NCI-H2227 treated with DMSO at 0.1 percent for 48 hours (cell line): ENCODE data around the gene TAF11L2.
"Not testable (repeated sequence)": the region's sequence is repeated elsewhere in the genome, so short reads cannot be mapped to it uniquely, and the experiment has no call there.

Experiments used
- DNase-seq: peaks from one replicate; lab custom pipeline; 2025; lab: John Stamatoyannopoulos, UW

Gene TAF11L2

GRCh38 chr5:17497931-17498330 lies at the start of gene TAF11L2:
TSS of gene TAF11L2 (plus strand) at chr5:17498231.
- not testable (repeated sequence) for DNase-seq

GRCh38 chr5:17448877-17449276 lies 49.2 kb upstream of the TAF11L2 start:
- no peak for DNase-seq

- no peak for DNase-seq
These were observed 45.1 kb upstream of the TAF11L2 start for GRCh38 chr5:17452936-17453335.

- DNase-seq = no peak
These were observed 42.1 kb upstream of the TAF11L2 start for GRCh38 chr5:17455942-17456341.

GRCh38 chr5:17461793-17462192 lies 36.2 kb upstream of the TAF11L2 start:
- no peak for DNase-seq

GRCh38 chr5:17463653-17464052 lies 34.4 kb upstream of the TAF11L2 start:
- DNase-seq = no peak

- DNase-seq = no peak
These were observed 28.0 kb upstream of the TAF11L2 start for GRCh38 chr5:17470064-17470463.

GRCh38 chr5:17475064-17475463 lies 23.0 kb upstream of the TAF11L2 start:
- not testable (repeated sequence) for DNase-seq

GRCh38 chr5:17477043-17477442 lies 21.0 kb upstream of the TAF11L2 start:
- no peak for DNase-seq

GRCh38 chr5:17477573-17478265 lies 20.3 kb upstream of the TAF11L2 start:
- DNase-seq = no peak

- DNase-seq = no peak
These were observed 16.7 kb upstream of the TAF11L2 start for GRCh38 chr5:17481378-17481777.

GRCh38 chr5:17482790-17483189 lies 15.2 kb upstream of the TAF11L2 start:
- DNase-seq = no peak

GRCh38 chr5:17486464-17487173 lies 11.4 kb upstream of the TAF11L2 start:
- DNase-seq = not testable (repeated sequence)

- no peak for DNase-seq
These were observed 10.9 kb upstream of the TAF11L2 start for GRCh38 chr5:17487174-17487512.

GRCh38 chr5:17491257-17491656 lies 6.8 kb upstream of the TAF11L2 start:
- DNase-seq = not testable (repeated sequence)

- DNase-seq = no peak
These were observed 5.3 kb upstream of the TAF11L2 start for GRCh38 chr5:17492770-17493169.

GRCh38 chr5:17497446-17497845 lies 585 bp upstream of the TAF11L2 start:
- DNase-seq = no peak

GRCh38 chr5:17511775-17512325 lies 13.8 kb downstream of the TAF11L2 start:
- DNase-seq = no peak

- DNase-seq = not testable (repeated sequence)
These were observed 19.5 kb downstream of the TAF11L2 start for GRCh38 chr5:17517526-17517925.

GRCh38 chr5:17518067-17518466 lies 20.0 kb downstream of the TAF11L2 start, which contains the start of gene TAF11L3:
TSS of gene TAF11L3 (plus strand) at chr5:17518367.
- DNase-seq = not testable (repeated sequence)

- not testable (repeated sequence) for DNase-seq
These were observed 21.5 kb downstream of the TAF11L2 start for GRCh38 chr5:17519508-17519907.

GRCh38 chr5:17521501-17521900 lies 23.5 kb downstream of the TAF11L2 start, which contains the start of gene TAF11L4:
TSS of gene TAF11L4 (plus strand) at chr5:17521801.
- not testable (repeated sequence) for DNase-seq

- not testable (repeated sequence) for DNase-seq
These were observed 26.9 kb downstream of the TAF11L2 start, which contains the start of gene TAF11L5 for GRCh38 chr5:17524935-17525334. TSS of gene TAF11L5 (plus strand) at chr5:17525235.
